Frontal cortex (tissue), 4 donors: ENCODE results near the gene CLCNKA. TPM values are rescaled to one million over a fixed set of nuclear protein-coding genes. Genes with fewer than 3 reads are reported as not detected.
A peak's percentile ranks its signal among the peaks of the same experiment; 100 is the strongest.
"Not testable (repeated sequence)": the region's sequence is repeated elsewhere in the genome, so short reads cannot be mapped to it uniquely, and the experiment has no call there.

Source experiments
- DNase-seq, 2 donors: peaks; one replicate each; pipeline ENCODE4 v3.0.0; 2012; ENCODE audit warnings: low spot score in 2 of 2
- FAIRE-seq: peaks from 2 replicates; lab custom pipeline; 2012; peaks lifted over from hg19 to GRCh38; lab: Jason Lieb, UNC
- total RNA-seq: library from RNA; depleted of rRNA; stranded (reverse); fragments of >200 nt; gene quantifications from one replicate; pipeline ENCODE4 v1.2.3, GENCODE V29; 2014
- donor health status: control.
- donor health status: control.
- donor health status: control.

CLCNKA gene
- total RNA-seq, 1 donor from 2014 or later, result 0.41 TPM

GRCh38 chr1:16032388-16033102 is 10.7 kb downstream of the CLCNKA start:
- DNase-seq (peak; percentile 82 to 94), FAIRE-seq (no peak)

GRCh38 chr1:16033103-16033632 is 11.3 kb downstream of the CLCNKA start:
- not testable (repeated sequence) for FAIRE-seq, DNase-seq

GRCh38 chr1:16036461-16036860 is 14.6 kb downstream of the CLCNKA start:
- not testable (repeated sequence) for DNase-seq, FAIRE-seq

GRCh38 chr1:16038620-16038912 is 16.7 kb downstream of the CLCNKA start:
- no peak for DNase-seq
- no peak for FAIRE-seq

GRCh38 chr1:16039871-16040270 is 18.0 kb downstream of the CLCNKA start:
- DNase-seq, FAIRE-seq: not testable (repeated sequence)

DNA sequence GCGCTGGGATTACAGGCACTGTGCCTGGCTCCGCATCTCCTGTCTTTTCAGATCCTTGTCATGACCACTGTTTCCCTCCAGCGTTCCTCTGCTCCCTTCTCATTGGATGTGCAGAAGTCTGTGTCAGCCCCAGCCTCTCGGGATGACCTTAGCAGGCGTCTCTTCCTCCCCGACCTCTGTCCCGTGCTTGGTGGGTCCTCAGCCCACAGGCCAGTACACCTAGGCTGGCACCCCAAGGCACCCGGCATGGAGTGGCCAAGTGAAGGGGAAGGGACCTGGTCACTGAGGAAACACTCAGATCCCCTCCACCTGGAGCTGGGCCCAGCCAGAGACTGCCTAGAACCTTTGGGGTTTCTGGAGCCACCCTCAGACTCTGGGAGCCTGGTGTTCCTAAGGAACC is 19.4 kb downstream of the CLCNKA start:
- DNase-seq (no peak), FAIRE-seq (no peak)

GRCh38 chr1:16042096-16042495 is 20.3 kb downstream of the CLCNKA start:
- FAIRE-seq (no peak), DNase-seq (no peak)

- not testable (repeated sequence) for FAIRE-seq, DNase-seq
Observed at GRCh38 chr1:16042654-16043053, 20.8 kb downstream of the CLCNKA start.

GRCh38 chr1:16043521-16043920 is 21.7 kb downstream of the CLCNKA start, which contains the start of gene CLCNKB:
Gene CLCNKB, plus strand, starts transcription at chr1:16043782. Its CDS starts 711 bp downstream, at chr1:16044493.
- FAIRE-seq (no peak), DNase-seq (no peak)

DNA sequence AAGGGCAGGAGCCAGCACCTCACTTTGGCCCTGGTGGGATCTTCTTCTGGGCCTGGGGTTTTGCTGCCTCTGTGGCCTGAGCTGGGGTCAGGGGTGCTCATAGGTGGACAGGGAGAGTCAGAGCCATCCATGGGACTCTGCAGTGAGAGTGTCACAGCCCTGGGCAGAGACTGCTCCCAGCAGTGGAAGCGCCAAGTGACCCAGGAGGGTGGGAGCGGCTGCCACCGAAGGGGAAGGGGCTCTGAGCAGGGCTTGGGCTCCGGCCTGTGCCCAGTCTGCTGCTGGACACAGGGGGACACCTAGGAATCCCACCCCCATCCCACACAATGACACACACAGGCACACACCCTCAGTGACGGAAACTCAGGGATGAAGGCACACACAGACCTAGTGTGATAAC is 22.1 kb downstream of the CLCNKA start:
- no peak for FAIRE-seq
- no peak for DNase-seq

DNA sequence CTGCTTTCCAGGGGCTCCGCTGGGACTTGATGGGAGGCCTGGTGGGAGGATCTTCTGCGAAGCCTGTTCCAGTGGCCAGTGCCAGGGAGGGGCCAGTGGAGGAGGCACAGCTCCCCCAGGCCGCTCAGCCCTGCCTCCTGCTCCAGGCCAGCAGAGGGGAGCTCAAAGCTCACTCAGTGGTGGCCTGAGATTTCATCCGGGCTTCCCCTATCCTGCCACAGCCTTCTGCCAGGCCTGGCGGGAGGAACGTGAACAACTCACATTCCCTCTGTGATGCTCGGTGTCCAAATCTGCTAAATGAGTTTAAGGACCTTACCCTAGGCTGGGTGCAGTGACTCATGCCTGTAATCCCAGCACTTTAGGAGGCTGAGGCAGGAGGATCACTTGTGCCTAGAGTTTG is 25.0 kb downstream of the CLCNKA start:
- FAIRE-seq (no peak), DNase-seq (no peak)

DNA sequence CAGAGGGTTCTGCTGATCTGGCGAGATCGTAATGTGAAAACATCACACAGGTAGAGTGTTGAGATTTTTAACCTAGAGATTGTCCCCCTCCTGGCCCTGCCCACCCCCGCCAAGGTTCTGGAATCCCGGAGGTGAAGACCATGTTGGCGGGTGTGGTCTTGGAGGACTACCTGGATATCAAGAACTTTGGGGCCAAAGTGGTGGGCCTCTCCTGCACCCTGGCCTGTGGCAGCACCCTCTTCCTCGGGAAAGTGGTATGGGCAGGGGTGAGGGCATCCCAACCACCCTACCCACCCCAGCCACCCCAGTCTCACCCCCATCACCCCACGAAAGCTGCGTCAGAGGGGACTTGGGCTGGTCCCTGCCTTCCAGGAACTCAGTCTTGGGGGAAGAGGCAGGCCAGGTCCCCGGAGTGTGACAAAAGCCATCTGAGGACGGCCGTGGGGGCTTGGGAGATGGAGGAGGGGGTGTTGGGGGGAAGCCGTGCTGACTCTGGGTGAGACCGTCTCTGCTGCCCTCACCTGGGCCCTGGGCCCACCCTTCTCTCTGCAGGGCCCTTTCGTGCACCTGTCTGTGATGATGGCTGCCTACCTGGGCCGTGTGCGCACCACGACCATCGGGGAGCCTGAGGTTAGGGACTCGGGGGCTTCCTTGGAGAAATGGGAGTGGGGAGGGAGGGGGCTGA is 26.1 kb downstream of the CLCNKA start:
- DNase-seq (no peak), FAIRE-seq (no peak)

GRCh38 chr1:16048573-16049189 is 26.8 kb downstream of the CLCNKA start:
- DNase-seq (no peak), FAIRE-seq (no peak)

DNA sequence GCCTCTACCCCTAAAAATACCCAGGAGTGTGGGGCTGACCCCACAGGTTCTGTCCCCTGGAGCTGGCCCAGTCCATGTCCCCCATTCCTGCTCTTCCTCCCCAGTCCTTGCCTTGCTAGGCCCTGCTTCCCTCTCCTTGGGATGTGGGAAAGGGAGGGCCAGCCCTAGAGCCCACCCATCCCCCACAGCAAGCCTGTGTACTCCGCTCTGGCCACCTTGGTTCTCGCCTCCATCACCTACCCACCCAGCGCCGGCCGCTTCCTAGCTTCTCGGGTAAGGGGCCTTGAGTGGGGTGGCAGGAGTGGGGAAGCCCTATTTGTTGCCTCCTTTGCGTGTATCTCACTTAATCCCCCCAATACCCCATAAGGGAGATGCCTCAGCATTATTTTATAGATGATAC is 28.5 kb downstream of the CLCNKA start:
- DNase-seq (no peak), FAIRE-seq (no peak)

- no peak for DNase-seq
- no peak for FAIRE-seq
Observed at GRCh38 chr1:16051039-16051438, 29.2 kb downstream of the CLCNKA start.

GRCh38 chr1:16051949-16052348 is 30.1 kb downstream of the CLCNKA start:
- DNase-seq, FAIRE-seq: not testable (repeated sequence)

- no peak for FAIRE-seq
- no peak for DNase-seq
Observed at GRCh38 chr1:16053781-16054502, 32.1 kb downstream of the CLCNKA start.

DNA sequence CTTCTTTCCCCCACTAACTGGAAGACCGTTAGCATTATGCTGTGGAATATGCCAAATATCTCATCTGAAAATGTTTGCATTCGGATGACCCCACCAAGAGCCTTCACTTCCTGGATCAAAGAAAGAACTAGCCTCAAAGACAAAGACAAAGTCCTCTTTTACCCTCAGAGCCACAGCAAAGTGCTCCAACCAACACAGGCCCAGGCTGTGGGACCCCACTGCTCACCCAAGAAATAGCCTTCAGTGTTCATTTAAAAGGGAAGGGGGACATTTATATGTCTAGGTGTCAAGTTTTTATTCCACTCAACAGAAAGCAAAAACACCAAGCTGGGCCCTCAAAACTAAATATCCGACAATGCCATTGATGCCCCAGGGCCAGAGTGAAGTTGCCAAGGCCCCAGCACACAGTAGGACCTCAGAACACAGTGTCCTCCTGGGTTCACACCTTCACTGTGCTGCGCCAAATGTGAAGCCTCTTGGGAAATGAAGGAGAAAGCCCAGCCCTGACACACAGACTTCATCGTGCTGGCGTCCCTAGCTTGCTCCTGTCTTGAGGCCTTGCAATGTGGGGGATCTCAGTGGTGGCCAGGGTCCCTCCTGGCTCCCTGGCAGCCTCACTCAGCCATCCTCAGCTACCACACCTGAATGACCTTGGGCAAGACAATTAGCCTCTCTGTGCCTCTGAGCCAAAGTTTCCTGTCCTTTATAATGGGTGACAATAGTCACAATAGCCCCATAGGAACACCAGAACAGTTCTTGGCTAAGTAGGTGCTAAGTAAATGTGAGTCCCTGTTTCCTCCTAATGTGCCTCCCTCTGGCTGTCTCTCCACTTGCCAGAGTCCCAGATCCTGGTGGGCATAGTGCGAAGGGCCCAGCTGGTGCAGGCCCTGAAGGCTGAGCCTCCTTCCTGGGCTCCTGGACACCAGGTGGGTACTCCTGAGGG is 33.0 kb downstream of the CLCNKA start:
- DNase-seq, result no peak
- FAIRE-seq, result no peak
